Measurements from ENCODE around the gene EGR2.

EGR2 gene

DNA sequence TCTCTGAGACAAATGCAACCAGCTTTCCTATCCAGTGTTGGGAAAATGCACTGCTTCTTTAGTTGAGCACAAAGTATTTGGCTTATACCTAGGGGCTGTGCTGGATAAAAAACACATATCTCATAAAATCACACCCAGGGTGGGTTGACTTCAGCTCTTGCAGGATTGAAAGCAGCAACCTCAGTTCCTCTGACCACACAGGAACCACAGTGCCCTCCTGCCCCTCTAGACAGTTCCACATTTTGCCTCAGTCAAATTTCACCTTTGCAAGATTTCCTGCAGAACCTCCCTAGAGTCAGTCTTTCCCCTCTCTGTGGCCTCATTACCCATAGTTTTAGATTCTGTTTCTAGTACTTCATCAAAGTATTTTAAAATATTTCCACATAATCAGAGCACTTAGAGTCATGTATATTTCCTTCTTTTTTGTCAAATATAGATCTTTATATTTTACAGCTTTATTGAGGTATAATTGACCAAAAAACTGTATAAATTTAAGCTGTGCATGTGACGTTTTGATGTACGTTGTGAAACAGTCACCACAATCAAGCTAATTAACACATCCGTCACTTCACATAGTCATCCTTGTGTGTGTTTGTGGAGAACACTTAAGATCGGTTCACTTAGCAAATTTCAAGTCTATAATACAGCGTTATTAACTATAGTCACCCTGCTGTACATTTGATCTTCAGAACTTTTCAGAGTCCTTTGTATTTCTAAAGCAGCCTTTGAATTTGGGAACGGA is 37.0 kb upstream of the EGR2 start:
- no peak for DNase-seq (ENCODE audit: low read depth)
- TF ChIP-seq, protein P1, sequence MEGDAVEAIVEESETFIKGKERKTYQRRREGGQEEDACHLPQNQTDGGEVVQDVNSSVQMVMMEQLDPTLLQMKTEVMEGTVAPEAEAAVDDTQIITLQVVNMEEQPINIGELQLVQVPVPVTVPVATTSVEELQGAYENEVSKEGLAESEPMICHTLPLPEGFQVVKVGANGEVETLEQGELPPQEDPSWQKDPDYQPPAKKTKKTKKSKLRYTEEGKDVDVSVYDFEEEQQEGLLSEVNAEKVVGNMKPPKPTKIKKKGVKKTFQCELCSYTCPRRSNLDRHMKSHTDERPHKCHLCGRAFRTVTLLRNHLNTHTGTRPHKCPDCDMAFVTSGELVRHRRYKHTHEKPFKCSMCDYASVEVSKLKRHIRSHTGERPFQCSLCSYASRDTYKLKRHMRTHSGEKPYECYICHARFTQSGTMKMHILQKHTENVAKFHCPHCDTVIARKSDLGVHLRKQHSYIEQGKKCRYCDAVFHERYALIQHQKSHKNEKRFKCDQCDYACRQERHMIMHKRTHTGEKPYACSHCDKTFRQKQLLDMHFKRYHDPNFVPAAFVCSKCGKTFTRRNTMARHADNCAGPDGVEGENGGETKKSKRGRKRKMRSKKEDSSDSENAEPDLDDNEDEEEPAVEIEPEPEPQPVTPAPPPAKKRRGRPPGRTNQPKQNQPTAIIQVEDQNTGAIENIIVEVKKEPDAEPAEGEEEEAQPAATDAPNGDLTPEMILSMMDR (IDR thresholded peaks at IDR 0.05; ENCODE audit: control insufficient read depth, extremely low read depth, insufficient read depth): no peak
- H3K4me3 ChIP-seq (ENCODE audit: low read depth, low read length): no peak overlapping the region

DNA sequence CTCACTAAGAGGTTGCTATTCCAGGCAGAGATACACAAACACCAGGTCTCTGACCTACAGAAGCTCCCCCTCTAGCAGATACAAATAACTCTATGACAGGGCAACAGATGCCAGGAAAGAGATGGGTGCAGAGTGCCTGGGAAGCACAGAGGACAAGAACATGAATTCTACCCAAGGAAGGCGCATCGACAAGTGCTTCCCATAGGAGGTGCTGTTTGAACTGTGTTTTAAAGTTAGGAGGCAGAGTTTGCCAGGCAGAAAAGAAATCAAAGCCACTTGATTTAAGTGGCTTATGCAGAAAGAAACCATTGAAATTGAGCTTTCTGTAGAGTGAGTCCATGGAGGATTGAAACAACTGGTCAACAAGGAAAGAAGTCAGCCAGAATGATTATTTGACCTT is 35.3 kb upstream of the EGR2 start:
- no peak overlapping the region for H3K4me3 ChIP-seq (ENCODE audit: low read depth, low read length)
- TF ChIP-seq, protein P1 (IDR thresholded peaks at IDR 0.05; ENCODE audit: control insufficient read depth, extremely low read depth, insufficient read depth): peak; percentile 40
- no peak for DNase-seq (ENCODE audit: low read depth)

DNA sequence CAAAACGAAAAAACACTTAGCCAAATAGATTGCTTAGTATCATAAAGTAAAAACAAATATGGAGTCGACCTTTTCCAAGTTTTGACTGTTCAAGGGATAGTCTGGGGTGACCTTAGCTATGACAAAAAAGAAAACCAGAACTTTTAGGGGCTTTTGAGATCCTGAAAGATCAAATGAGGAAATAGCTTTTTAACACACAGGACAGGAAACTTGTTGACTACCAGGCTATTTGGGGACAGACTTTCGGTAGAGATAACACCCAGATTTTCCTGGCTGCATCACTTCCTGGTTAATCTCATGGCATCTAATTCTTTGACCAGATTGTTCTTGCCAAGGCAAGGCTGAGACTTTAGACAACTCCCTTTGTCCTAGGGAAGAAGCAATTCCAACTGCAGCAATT is 34.5 kb upstream of the EGR2 start:
- DNase-seq (ENCODE audit: low read depth): no peak
- H3K4me3 ChIP-seq (ENCODE audit: low read depth, low read length): no peak overlapping the region
- TF ChIP-seq, protein P1 (IDR thresholded peaks at IDR 0.05; ENCODE audit: control insufficient read depth, extremely low read depth, insufficient read depth): no peak

DNA sequence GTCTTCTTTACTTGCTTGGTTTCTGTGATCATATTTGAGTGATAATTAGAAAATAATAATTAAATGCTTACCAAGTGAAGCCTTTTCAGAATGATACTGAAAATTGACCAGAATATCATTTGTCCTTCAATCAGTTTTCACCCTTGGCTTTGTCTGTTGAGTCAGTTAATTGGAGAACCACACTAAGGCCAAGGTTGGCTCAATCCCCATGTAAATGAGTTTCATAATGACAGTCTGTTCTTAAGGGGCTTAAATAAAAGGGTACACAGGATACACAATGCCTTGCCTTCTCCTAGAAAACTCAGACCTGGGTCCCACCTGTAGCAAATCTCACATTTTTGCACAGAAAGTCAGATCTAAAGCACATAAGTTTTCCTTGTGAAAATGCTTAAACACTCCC is 31.3 kb upstream of the EGR2 start:
- no peak overlapping the region for H3K4me3 ChIP-seq (ENCODE audit: low read depth, low read length)
- TF ChIP-seq, protein P1 (IDR thresholded peaks at IDR 0.05; ENCODE audit: control insufficient read depth, extremely low read depth, insufficient read depth): no peak
- DNase-seq (ENCODE audit: low read depth): no peak

DNA sequence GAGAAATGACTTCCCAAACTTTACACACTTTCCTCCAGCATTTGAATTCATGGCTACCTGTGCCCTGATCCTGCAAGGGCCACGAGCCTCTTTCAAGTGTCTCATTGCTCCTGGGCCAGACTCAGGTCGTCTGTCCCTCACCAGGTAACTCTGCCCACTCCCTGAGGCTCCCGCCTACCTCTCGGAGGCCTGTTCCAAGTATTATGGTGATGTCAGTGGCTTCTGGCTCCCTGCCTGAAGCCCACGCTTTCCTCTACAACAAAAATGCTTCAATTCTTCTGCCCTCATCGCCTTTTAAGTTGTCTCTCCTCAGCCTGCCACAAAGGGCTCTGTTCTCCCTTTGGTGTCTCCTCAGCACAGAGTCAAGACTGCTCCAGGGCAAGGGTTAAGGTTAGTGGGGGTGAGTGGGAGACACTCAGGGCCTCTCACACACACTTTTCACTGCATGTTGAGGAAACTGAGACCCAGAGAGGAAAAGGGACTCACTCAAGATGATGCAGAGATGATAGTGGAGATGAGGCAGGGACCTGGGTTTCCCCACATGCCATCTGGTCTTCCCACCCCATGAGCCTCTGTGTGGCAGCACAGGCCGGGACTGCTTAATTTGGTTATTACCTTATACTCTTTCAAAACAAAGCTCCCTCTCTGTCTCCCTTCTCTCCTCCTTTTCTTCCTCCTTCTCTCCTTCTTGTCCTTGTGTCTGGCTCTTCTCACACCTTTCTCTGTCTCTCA is 28.3 kb upstream of the EGR2 start:
- no peak for DNase-seq (ENCODE audit: low read depth)
- TF ChIP-seq, protein P1 (IDR thresholded peaks at IDR 0.05; ENCODE audit: control insufficient read depth, extremely low read depth, insufficient read depth): no peak

DNA sequence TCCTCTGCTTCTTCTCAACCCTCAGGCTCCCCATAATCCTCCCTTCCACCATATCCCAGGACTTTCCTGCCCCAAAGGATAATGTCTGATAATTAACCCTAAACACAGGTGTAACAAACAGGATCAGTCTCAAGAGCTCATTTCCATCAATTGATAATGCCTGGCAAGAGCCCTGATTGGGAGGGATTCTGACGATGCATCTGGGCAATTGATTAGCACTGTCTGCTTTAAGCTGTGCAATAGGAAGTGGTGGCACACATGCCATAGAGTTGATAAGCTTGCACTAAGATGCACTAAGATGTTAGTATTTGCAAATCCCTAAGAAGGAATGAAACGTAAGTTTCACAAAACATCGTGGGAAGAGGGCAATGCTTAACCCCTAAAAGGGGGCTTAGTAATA is 27.4 kb upstream of the EGR2 start:
- no peak overlapping the region for H3K4me3 ChIP-seq (ENCODE audit: low read depth, low read length)
- DNase-seq (ENCODE audit: low read depth): no peak
- TF ChIP-seq, protein P1 (IDR thresholded peaks at IDR 0.05; ENCODE audit: control insufficient read depth, extremely low read depth, insufficient read depth): no peak

More for the DNA sequence above, 28.3 kb upstream of the EGR2 start:
- no peak overlapping the region for H3K4me3 ChIP-seq (ENCODE audit: low read depth, low read length)
